AG04450 (cell line): ENCODE data around the gene ZNF66. TPM values are rescaled to one million over a fixed set of nuclear protein-coding genes. Genes with fewer than 3 reads are reported as not detected.
A peak's percentile ranks its signal among the peaks of the same experiment; 100 is the strongest.
"Not testable (repeated sequence)": the region's sequence is repeated elsewhere in the genome, so short reads cannot be mapped to it uniquely, and the experiment has no call there.

Experiments
- CTCF ChIA-PET: fragments of 300-600, 350-600 bp; formaldehyde crosslinking; extraction: SDS; loops from one replicate; lab custom pipeline; 2022; ENCODE audit warnings: antibody characterized with exemption, inconsistent platforms; lab: Charles Lee
- POLR2A ChIA-PET: fragments of 350-600 bp; formaldehyde crosslinking; extraction: SDS; loops from one replicate; lab custom pipeline; 2021; ENCODE audit warnings: antibody characterized with exemption, inconsistent platforms; lab: Yijun Ruan, JAX
- DNase-seq: peaks from one replicate; pipeline ENCODE4 v3.0.0-alpha.2; 2011; ENCODE audit warnings: low read depth, low spot score
- H3K27ac ChIP-seq: one replicate; pipeline ENCODE4 v1.5.1; 2012; ENCODE audit warnings: low read depth, low read length, control low read depth
- H3K27me3 ChIP-seq: one replicate; pipeline ENCODE4 v1.6.0; 2012; ENCODE audit warnings: low read length; ENCODE audit not compliant: control insufficient read depth, insufficient read depth
- H3K4me3 ChIP-seq: 2 replicates; pipeline ENCODE4 v1.5.1; 2011; ENCODE audit warnings: mild to moderate bottlenecking, low read depth, low read length, control low read depth
- H3K9me3 ChIP-seq: 2 replicates; pipeline ENCODE4 v1.5.1; 2012; ENCODE audit warnings: low read length; ENCODE audit not compliant: control insufficient read depth, insufficient read depth
- polyA minus RNA-seq: library from RNA; depleted of rRNA, polyadenylated mRNA; stranded (reverse); fragments of >200 nt; gene quantifications from 2 replicates; pipeline ENCODE4 v1.2.3, GENCODE V29; 2011; rRNA and poly(A)+ RNA removed
- polyA plus RNA-seq: library from polyadenylated mRNA; depleted of rRNA; stranded (reverse); fragments of >200 nt; gene quantifications from 2 replicates; pipeline ENCODE4 v1.2.3, GENCODE V29; 2011; rRNA removed
- TF ChIP-seq, protein P1 (sequence below): IDR thresholded peaks from 2 replicates; pipeline ENCODE4 v1.5.1; 2011; ENCODE audit warnings: low read depth, low read length, control low read depth, inconsistent platforms

Gene ZNF66
- polyA plus RNA-seq, result 0.69 and 0.84 TPM in 2 replicates
- polyA minus RNA-seq, result 2.2 and 3.6 TPM in 2 replicates

- Histone ChIP-seq H3K9me3 (no peaks in the 10 kb centered on the region; the same call in none of the 2 replicates), H3K4me3 (peak within 1 kb of the TSS; percentile 94), H3K27ac (peak within 1 kb of the TSS; percentile 57), H3K27me3 (no peaks in the 10 kb centered on the region)
- TF ChIP-seq, protein P1, sequence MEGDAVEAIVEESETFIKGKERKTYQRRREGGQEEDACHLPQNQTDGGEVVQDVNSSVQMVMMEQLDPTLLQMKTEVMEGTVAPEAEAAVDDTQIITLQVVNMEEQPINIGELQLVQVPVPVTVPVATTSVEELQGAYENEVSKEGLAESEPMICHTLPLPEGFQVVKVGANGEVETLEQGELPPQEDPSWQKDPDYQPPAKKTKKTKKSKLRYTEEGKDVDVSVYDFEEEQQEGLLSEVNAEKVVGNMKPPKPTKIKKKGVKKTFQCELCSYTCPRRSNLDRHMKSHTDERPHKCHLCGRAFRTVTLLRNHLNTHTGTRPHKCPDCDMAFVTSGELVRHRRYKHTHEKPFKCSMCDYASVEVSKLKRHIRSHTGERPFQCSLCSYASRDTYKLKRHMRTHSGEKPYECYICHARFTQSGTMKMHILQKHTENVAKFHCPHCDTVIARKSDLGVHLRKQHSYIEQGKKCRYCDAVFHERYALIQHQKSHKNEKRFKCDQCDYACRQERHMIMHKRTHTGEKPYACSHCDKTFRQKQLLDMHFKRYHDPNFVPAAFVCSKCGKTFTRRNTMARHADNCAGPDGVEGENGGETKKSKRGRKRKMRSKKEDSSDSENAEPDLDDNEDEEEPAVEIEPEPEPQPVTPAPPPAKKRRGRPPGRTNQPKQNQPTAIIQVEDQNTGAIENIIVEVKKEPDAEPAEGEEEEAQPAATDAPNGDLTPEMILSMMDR, result no peak
- peak; percentile 93 for DNase-seq
- CTCF ChIA-PET, result no interaction called here
- POLR2A ChIA-PET, result interaction anchor here (0.6 to 1.6 kb wide), 5 partner anchors 115 to 737 kb away, joined by 3 to 11 read pairs (median 5); partner anchors contain the start of genes ZNF430, ZNF626, ZNF682 and ZNF714
Observed at GRCh38 chr19:20776083-20777076, at the start of gene ZNF66. TSS of gene ZNF66 (plus strand) at chr19:20776304. CDS start at chr19:20776448, 144 bp downstream.

DNA sequence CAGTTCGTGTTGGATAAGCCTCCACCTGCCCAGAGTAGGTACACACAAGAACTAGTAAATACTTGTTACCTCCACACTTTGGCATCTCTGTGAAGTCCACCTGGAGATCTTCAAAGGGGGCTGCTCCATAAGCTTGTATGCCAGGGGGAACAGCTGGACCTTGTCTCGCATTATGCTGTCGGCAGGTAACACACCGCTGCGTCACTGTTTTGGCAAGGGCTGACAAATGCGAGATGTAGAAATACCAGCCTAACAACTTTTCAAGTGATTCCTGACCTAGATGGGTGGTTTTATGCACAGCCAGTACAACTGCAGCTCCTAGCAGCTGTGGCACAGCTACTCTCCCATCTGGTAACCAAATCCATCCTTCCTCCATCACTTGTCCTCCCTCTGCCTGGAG lies 25.9 kb upstream of the ZNF66 start:
- POLR2A ChIA-PET, H3K27ac ChIP-seq, CTCF ChIA-PET, DNase-seq, H3K4me3 ChIP-seq, H3K27me3 ChIP-seq: not testable (repeated sequence)
- H3K9me3 ChIP-seq, result peaks cover 18% of the 10 kb centered on the region

DNA sequence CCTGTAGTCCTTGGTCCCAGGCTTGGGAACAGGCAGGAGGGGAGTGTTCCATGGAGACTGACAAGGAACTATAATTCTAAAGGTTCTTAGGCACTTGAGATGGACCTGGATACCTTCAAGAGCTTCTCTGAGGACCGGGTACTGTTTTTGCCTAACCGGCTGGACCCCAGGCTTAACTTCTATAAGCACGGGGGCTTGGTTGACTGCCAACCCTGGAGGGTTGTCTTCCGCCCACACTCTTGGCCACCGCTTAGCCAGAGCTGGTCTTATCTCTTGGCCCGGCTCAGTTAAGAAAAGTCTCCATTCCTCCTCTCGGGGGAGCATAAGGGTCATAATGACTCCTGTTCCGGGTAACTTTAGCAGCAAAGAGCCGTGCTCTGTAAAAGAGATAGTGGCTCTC lies 23.8 kb upstream of the ZNF66 start:
- H3K27me3 ChIP-seq, CTCF ChIA-PET, H3K27ac ChIP-seq, POLR2A ChIA-PET, DNase-seq, H3K4me3 ChIP-seq: not testable (repeated sequence)
- H3K9me3 ChIP-seq, result peaks cover 13% of the 10 kb centered on the region

DNA sequence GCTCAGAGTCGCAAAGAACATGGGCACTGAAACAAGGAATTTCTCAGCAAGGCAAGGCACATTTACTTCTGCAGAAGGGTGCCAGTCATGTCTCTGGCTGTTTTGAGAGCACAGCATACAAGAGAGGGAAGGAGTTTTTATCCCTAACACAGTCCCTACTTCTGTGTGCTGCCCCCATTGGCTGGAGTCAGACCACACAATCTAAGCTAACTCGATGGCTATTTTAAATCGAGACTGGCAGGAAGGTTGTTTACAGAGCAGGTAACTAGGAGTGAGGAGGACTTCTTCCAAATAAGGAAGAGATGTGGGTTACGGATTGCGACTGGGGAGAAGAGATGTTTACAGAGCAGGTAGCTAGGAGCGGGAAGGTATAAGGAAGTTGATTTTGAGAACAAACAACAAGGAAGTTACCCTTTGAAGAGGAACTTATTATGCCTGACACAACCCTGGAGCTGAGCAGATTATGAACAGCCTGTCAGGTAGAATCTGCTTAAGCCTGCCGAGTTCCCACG lies 6.8 kb upstream of the ZNF66 start:
- POLR2A ChIA-PET, H3K27me3 ChIP-seq, H3K27ac ChIP-seq, H3K9me3 ChIP-seq, H3K4me3 ChIP-seq, DNase-seq, CTCF ChIA-PET: not testable (repeated sequence)

GRCh38 chr19:20787786-20788185 lies 11.7 kb downstream of the ZNF66 start:
- TF ChIP-seq, protein P1, result no peak
- no peak for DNase-seq
- ChIA-PET CTCF (no interaction called here), POLR2A (no interaction called here)
- Histone ChIP-seq H3K27me3 (no peaks in the 10 kb centered on the region), H3K27ac (no peak overlapping the region), H3K9me3 (no peaks in the 10 kb centered on the region; the same call in 1 of the 2 replicates), H3K4me3 (no peak overlapping the region)

DNA sequence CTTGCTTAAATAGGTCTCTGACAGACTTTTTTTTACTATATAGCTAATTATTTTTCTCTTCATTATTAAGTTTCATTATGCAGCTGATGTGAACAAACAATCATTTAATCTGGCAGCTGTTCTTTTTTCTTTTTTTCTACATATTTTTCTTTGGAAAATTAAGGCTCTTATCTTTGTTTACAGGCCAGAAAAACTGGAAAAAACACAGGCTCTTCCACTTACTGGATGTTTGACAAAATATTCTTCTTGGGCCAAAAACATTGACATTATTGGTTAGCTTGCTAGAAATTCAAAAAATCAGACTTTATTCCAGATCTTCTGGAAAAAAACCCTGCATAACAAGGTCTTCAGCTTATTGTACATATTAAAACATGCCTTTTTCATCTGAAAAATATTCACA lies 15.7 kb downstream of the ZNF66 start:
- TF ChIP-seq, protein P1, result no peak
- Histone ChIP-seq H3K27ac (no peak overlapping the region), H3K9me3 (peaks cover 6% of the 10 kb centered on the region), H3K4me3 (no peak overlapping the region), H3K27me3 (no peaks in the 10 kb centered on the region)
- ChIA-PET POLR2A (no interaction called here), CTCF (no interaction called here)
- no peak for DNase-seq

DNA sequence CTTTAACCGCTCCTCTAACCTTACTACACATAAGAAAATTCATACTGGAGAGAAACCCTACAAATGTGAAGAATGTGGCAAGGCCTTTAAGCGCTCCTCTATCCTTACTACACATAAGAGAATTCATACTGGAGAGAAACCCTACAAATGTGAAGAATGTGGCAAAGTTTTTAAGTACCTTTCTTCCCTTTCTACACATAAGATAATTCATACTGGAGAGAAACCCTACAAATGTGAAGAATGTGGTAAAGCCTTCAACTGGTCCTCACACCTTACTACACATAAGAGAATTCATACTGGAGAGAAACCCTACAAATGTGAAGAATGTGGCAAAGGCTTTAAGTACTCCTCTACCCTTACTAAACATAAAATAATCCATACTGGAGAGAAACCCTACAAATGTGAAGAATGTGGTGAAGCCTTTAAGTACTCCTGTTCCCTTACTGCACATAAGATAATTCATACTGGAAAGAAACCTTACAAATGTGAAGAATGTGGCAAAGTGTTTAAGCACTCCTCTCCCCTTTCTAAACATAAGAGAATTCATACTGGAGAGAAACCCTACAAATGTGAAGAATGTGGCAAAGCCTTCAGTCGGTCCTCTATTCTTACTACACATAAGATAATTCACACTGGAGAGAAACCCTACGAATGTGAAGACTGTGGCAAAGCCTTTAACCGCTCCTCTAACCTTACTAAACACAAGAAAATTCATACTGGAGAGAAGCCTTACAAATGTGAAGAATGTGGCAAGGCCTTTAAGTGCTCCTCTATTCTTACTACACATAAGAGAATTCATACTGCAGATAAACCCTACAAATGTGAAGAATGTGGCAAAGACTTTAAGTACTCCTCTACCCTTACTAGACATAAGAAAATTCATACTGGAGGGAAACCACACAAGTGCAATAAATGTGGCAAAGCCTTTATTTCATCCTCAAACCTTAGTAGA lies 30.5 kb downstream of the ZNF66 start:
- CTCF ChIA-PET, DNase-seq, H3K27ac ChIP-seq, H3K27me3 ChIP-seq, POLR2A ChIA-PET, H3K4me3 ChIP-seq: not testable (repeated sequence)
- H3K9me3 ChIP-seq, result peaks cover 21% of the 10 kb centered on the region
